HFF-Myc (cell line): ENCODE results near the gene SLC2A6.

Experiments
- DNase-seq: peaks from one replicate; pipeline ENCODE4 v3.0.0-alpha.2; 2011; ENCODE audit warnings: low read depth; ENCODE audit errors: extremely low read depth
- H3K4me3 ChIP-seq: replicated peaks from 2 replicates; pipeline ENCODE4 v1.5.1; 2011; ENCODE audit warnings: low read depth, mild to moderate bottlenecking, control low read depth, low read length
- TF ChIP-seq, protein P1 (sequence below): IDR thresholded peaks from 2 replicates; pipeline ENCODE4 v1.5.1; 2012; ENCODE audit warnings: mild to moderate bottlenecking, low read depth, low read length, control low read depth; ENCODE audit errors: missing control alignments

The SLC2A6 gene

DNA sequence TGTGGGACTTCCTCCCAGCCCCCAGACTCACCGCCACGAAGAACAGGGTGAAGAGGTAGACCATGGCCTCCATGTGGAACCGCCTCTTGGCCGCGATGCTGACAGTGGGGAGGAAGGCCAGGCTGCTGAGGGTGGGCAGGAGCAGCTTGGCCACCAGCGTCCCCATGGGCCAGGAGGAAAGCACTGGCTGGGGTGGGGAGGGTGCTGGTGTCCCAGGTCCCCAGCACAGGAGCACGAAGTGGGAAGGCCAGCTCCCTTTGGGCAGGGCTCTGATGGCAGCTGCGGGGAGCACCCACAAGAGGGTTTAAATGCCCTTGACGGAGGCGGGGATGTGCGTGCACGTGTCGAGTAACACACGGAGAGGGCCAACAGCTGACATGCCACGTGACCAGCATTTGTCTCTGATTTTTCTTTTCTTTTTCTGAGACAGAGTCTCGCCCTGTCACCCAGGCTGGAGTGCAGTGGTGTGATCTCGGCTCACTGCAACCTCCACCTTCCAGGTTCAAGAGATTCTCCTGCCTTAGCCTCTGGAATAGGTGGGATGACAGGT is 45.9 kb upstream of the SLC2A6 start, which contains the start of gene MYMK:
Gene MYMK, minus strand, starts transcription at position 281 of the 550 bp plus-strand sequence. Its CDS starts 115 bp downstream, at position 166.
- no peak for DNase-seq
- H3K4me3 ChIP-seq: no peak within 1 kb of the TSS
- TF ChIP-seq, protein P1, sequence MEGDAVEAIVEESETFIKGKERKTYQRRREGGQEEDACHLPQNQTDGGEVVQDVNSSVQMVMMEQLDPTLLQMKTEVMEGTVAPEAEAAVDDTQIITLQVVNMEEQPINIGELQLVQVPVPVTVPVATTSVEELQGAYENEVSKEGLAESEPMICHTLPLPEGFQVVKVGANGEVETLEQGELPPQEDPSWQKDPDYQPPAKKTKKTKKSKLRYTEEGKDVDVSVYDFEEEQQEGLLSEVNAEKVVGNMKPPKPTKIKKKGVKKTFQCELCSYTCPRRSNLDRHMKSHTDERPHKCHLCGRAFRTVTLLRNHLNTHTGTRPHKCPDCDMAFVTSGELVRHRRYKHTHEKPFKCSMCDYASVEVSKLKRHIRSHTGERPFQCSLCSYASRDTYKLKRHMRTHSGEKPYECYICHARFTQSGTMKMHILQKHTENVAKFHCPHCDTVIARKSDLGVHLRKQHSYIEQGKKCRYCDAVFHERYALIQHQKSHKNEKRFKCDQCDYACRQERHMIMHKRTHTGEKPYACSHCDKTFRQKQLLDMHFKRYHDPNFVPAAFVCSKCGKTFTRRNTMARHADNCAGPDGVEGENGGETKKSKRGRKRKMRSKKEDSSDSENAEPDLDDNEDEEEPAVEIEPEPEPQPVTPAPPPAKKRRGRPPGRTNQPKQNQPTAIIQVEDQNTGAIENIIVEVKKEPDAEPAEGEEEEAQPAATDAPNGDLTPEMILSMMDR: no peak

DNA sequence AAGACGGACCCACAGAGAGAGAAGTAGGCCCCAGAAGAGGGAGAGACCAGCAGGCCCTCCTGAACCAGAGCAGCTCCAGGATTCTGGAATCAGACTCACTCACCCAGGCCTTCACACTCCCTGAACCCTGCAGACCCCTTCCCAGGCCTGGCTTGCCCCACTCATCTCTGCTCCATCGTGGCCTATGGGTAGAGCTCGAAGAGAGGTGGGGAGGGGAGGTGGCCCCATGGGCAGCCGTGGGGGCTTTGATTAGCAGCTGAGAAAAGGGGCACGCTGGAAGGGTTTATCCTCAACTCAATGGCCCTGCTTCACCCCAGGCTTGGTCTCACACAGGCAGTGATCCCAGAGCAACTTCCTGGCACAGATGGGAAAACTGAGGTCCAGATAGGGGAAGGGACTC is 45.2 kb upstream of the SLC2A6 start:
- no peak overlapping the region for H3K4me3 ChIP-seq
- DNase-seq: no peak
- TF ChIP-seq, protein P1: no peak

DNA sequence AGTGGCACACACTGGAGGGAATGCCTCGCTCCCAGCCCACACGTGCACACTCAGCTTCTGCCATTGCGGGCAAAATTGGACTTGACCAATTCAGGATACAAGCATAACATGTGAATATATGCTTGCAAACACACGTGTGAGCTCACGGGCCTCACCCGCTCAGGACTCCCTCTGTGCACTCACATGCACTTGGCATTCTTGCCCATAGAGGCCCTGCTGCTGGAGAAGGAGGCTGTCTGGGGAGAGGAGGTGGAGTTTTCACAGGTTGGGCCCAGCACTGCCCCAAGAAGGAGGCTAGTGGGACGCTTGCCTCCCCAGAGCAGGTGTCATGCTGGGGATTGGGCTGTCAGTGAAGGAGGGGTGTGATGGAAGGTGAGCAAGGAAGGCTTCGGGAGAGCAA is 44.2 kb upstream of the SLC2A6 start:
- TF ChIP-seq, protein P1: no peak
- no peak overlapping the region for H3K4me3 ChIP-seq
- DNase-seq: no peak

DNA sequence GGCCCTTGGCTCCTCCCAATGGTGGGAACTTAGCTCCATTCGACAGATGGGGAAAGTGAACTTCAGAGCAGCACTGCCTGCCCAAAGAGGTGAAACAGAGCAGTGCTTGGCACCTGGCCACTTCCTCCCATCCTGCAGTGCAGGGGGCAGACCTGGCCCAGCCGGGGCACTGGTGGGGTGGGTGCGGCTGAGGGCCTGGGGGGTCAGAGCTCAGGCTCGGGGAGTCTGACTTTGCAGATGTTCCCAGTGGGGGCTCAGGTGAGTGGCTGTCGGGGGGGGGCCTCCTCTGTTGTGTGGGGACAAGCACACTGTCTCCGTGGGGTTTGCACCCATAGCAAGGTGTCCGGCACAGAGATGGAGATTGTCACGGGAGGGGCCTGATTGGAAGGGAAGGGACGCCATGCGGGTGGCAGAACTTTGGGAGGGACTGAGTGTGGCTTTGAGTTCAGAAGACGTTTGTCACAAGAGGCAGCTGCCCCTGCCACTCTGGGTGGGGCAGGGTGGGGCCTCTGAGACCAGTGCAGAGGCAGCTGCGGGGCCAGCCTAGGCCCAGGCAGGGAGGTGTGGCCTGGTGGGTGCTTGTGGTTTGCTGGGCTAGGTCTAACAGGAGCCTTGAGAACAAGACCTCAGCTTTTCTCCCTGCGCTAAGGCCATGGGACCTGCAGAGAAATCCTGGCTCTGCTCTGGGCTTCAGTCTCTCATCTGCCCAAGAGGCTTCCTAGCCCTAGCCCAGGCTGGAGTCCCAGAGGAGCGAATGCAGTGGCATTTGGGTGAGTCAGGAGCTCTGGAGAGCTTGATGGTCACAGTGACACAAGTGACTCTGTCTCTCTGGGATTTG is 43.4 kb upstream of the SLC2A6 start:
- TF ChIP-seq, protein P1: no peak
- no peak for DNase-seq
- no peak overlapping the region for H3K4me3 ChIP-seq

DNA sequence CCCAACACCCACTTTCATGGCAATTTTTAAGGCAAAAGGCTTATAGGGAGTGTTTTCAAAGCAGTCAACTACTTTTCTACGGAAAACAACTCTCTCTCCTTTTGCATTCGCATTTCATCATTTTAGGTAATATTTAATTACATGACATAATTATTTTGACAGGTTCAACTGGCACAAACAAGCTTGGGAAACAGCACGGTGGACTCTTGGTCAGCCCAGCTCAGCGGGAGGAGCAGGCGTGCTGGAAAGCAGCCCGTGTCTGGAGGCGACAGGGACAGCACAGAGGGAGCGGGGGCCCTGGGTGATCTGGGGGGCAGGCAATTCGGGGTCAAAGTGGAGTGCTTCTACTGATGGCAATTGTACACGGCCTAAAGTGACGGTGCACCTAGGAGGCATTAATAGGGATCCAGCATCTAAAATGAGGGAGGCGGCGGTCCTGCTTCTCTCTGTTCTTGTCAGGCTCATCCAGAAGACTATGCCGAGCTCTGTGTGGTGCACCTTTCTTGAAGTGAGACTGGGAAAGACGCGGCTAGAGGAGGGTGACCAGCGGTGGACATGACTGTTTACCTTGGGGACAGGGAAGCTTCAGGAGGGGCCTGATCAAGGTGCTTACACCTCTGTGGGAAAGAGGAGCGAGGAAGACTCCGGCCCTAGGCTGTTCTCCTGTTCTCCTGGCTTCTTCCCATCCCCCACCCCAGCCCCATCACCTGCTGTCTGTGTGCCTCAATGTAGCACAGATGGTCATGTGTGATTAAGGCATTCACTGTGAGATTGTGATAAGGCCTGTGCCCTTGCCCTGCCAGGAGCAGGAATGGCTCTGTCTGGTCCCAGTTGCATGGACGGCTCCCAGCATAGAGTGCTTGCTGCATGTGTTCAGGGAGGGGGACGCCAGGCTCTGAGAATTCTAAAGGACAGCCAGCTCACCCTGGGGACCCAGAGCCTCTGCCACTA is 42.5 kb upstream of the SLC2A6 start:
- TF ChIP-seq, protein P1: no peak
- no peak for DNase-seq

DNA sequence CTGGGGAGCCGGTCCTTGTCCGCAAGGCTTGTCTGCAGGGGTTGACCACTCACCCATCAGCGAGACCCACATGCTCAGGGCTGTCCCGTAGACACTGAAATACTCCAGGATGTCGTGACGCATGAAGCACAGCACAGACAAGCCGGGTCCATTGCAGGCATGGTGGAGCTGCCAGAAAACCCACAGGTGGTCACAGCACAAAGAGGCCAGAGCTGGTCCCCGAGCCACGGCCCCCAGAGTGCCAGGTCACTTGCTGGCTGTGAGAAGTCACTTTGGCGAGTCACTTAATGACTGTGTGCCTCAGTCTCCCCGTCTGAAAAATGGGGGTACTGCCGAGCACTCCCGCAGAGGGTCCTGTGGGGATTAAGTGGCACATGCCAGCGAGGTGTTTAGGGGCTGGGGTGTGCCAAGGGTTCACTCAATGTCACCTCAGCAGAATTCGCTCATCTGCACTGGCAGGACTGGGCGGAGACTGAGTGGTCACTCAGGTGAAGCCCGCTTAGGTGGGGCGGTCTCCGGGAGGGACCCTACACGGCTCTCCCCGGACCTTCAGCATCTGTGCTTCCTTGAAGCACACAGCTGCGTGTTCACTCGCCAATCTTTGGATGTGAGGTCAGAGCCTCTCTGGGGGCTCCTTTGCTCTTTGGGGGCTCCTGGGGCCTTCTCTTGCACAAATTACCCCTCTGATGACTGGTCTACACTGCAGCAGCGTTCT is 41.4 kb upstream of the SLC2A6 start:
- DNase-seq: no peak
- TF ChIP-seq, protein P1: no peak

More for the DNA sequence above, 42.5 kb upstream of the SLC2A6 start:
- no peak overlapping the region for H3K4me3 ChIP-seq

More for the DNA sequence above, 41.4 kb upstream of the SLC2A6 start:
- no peak overlapping the region for H3K4me3 ChIP-seq
